ENCODE data around the gene ZNF674. TPM values are rescaled to one million over a fixed set of nuclear protein-coding genes. Genes with fewer than 3 reads are reported as not detected.
"Not testable (repeated sequence)": the region's sequence is repeated elsewhere in the genome, so short reads cannot be mapped to it uniquely, and the experiment has no call there.

Gene ZNF674
- total and polyA plus RNA-seq, 2 donors (not counting 1 experiment from before 2014, with no cell fraction given), result 3.2 to 8.3 TPM

DNA sequence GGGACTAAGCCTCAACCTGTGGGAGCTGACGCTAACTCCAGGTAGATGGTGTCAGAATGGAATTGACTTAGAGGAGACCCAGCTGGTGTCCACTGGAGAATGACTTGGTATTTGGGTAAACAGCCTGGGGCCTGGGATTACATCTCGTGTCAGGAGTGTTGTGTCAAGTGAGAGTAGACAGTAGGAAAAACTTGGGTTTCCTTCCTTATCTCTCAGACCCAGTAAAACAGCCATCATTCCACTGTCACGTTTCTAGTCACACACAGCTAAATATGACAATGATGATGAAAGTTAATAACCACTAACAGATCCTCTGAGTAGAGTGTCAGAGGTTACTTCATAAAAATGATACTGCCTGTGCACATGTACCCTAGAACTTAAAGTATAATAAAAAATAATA lies 13.8 kb downstream of the ZNF674 start:
- H3K79me2 ChIP-seq (ENCODE audit: control insufficient read depth, insufficient read depth, low read length), result no peaks in the 10 kb centered on the region
- H3K9me3 ChIP-seq (ENCODE audit: control insufficient read depth, insufficient read depth, low read depth, low read length), result no peaks in the 10 kb centered on the region
- H2AFZ ChIP-seq (ENCODE audit: low read length), result no peak overlapping the region
- H3K9ac ChIP-seq (ENCODE audit: insufficient read depth, low read length), result no peak overlapping the region
- H3K4me2 ChIP-seq (ENCODE audit: extremely low read depth, insufficient read depth, low read length), result no peak overlapping the region
- H3K36me3 ChIP-seq (ENCODE audit: control insufficient read depth, insufficient read depth, low read length), result no peaks in the 10 kb centered on the region
- H4K20me1 ChIP-seq (ENCODE audit: control insufficient read depth, extremely low read depth, insufficient read depth, low read length), result no peaks in the 10 kb centered on the region
- no peaks in the 10 kb centered on the region for H3K4me1 ChIP-seq (ENCODE audit: control insufficient read depth, extremely low read depth, insufficient read depth, low read length)
- TF ChIP-seq CTCF (conservative IDR thresholded peaks at IDR 0.05 in 1 of 2, IDR thresholded peaks at IDR 0.05 in 1 of 2; ENCODE audit: low read depth in 1 of 2, low read length in 2 of 2), result no peak
- TF ChIP-seq EZH2 (IDR thresholded peaks at IDR 0.05; ENCODE audit: low read length, missing control alignments), result no peak
- no peak for DNase-seq (ENCODE audit: low read depth in 2 of 2)
- H3K4me3 ChIP-seq (replicated peaks in 1 of 4; ENCODE audit: control extremely low read depth in 1 of 4, insufficient read depth in 1 of 4, low read depth in 3 of 4, low read length in 4 of 4), result no peak overlapping the region
- no peak overlapping the region for H3K27ac ChIP-seq (ENCODE audit: insufficient read depth, low read length)
- no peaks in the 10 kb centered on the region for H3K27me3 ChIP-seq (ENCODE audit: control insufficient read depth, insufficient read depth, low read length)

- not testable (repeated sequence) for H4K20me1 ChIP-seq (ENCODE audit: control insufficient read depth, extremely low read depth, insufficient read depth, low read length); H3K9ac ChIP-seq (ENCODE audit: insufficient read depth, low read length); H3K79me2 ChIP-seq (ENCODE audit: control insufficient read depth, insufficient read depth, low read length); H2AFZ ChIP-seq (ENCODE audit: low read length); H3K36me3 ChIP-seq (ENCODE audit: control insufficient read depth, insufficient read depth, low read length); H3K4me2 ChIP-seq (ENCODE audit: extremely low read depth, insufficient read depth, low read length); H3K27ac ChIP-seq (ENCODE audit: insufficient read depth, low read length); H3K27me3 ChIP-seq (ENCODE audit: control insufficient read depth, insufficient read depth, low read length); H3K4me1 ChIP-seq (ENCODE audit: control insufficient read depth, extremely low read depth, insufficient read depth, low read length); H3K9me3 ChIP-seq (ENCODE audit: control insufficient read depth, insufficient read depth, low read depth, low read length); H3K4me3 ChIP-seq (replicated peaks in 1 of 4; ENCODE audit: control extremely low read depth in 1 of 4, insufficient read depth in 1 of 4, low read depth in 3 of 4, low read length in 4 of 4); DNase-seq (ENCODE audit: low read depth in 2 of 2)
Observed at GRCh38 chrX:46530404-46530908, 14.8 kb downstream of the ZNF674 start.

- not testable (repeated sequence) for H3K79me2 ChIP-seq (ENCODE audit: control insufficient read depth, insufficient read depth, low read length); H3K4me1 ChIP-seq (ENCODE audit: control insufficient read depth, extremely low read depth, insufficient read depth, low read length); H3K9ac ChIP-seq (ENCODE audit: insufficient read depth, low read length); H2AFZ ChIP-seq (ENCODE audit: low read length); H3K4me2 ChIP-seq (ENCODE audit: extremely low read depth, insufficient read depth, low read length); DNase-seq (ENCODE audit: low read depth in 2 of 2); H3K9me3 ChIP-seq (ENCODE audit: control insufficient read depth, insufficient read depth, low read depth, low read length); H4K20me1 ChIP-seq (ENCODE audit: control insufficient read depth, extremely low read depth, insufficient read depth, low read length); H3K27me3 ChIP-seq (ENCODE audit: control insufficient read depth, insufficient read depth, low read length); H3K4me3 ChIP-seq (replicated peaks in 1 of 4; ENCODE audit: control extremely low read depth in 1 of 4, insufficient read depth in 1 of 4, low read depth in 3 of 4, low read length in 4 of 4); H3K27ac ChIP-seq (ENCODE audit: insufficient read depth, low read length); H3K36me3 ChIP-seq (ENCODE audit: control insufficient read depth, insufficient read depth, low read length)
Observed at GRCh38 chrX:46529740-46530403, 15.3 kb downstream of the ZNF674 start.

- not testable (repeated sequence) for H3K79me2 ChIP-seq (ENCODE audit: control insufficient read depth, insufficient read depth, low read length); H2AFZ ChIP-seq (ENCODE audit: low read length); H4K20me1 ChIP-seq (ENCODE audit: control insufficient read depth, extremely low read depth, insufficient read depth, low read length); H3K4me2 ChIP-seq (ENCODE audit: extremely low read depth, insufficient read depth, low read length); H3K9me3 ChIP-seq (ENCODE audit: control insufficient read depth, insufficient read depth, low read depth, low read length); H3K4me1 ChIP-seq (ENCODE audit: control insufficient read depth, extremely low read depth, insufficient read depth, low read length); H3K36me3 ChIP-seq (ENCODE audit: control insufficient read depth, insufficient read depth, low read length); DNase-seq (ENCODE audit: low read depth in 2 of 2); H3K9ac ChIP-seq (ENCODE audit: insufficient read depth, low read length); H3K27ac ChIP-seq (ENCODE audit: insufficient read depth, low read length); H3K4me3 ChIP-seq (replicated peaks in 1 of 4; ENCODE audit: control extremely low read depth in 1 of 4, insufficient read depth in 1 of 4, low read depth in 3 of 4, low read length in 4 of 4); H3K27me3 ChIP-seq (ENCODE audit: control insufficient read depth, insufficient read depth, low read length)
Observed at GRCh38 chrX:46528640-46529039, 16.6 kb downstream of the ZNF674 start.

Measured in fibroblast of lung (primary cell).